GM12878 (cell line): ENCODE results near the gene RNF220.

Experiments used
- ESRRA ChIP-seq: IDR thresholded peaks from 2 replicates; pipeline ENCODE4 v1.6.1; 2012; ENCODE audit warnings: mild to moderate bottlenecking, low read length, improper control_type of control experiment
- ETV6 ChIP-seq, 2 experiments: fragments of 450-650 bp in 1 of 2; IDR thresholded peaks in 1 of 2; conservative IDR thresholded peaks in 1 of 2; 2 replicates each; pipeline ENCODE4 v1.6.1; 2014; ENCODE audit warnings: antibody characterized with exemption in 1 of 2, borderline replicate concordance in 1 of 2, low read depth in 1 of 2, mild to moderate bottlenecking in 1 of 2, moderate library complexity in 1 of 2
- JUND ChIP-seq: IDR thresholded peaks from 2 replicates; pipeline ENCODE4 v1.6.1; 2012; ENCODE audit warnings: low read depth, mild to moderate bottlenecking, low read length, improper control_type of control experiment, moderate library complexity
- MTA2 ChIP-seq: fragments of 450-650 bp; IDR thresholded peaks from 2 replicates; pipeline ENCODE4 v1.6.1; 2016; ENCODE audit warnings: low read depth, mild to moderate bottlenecking, moderate library complexity
- POLR2AphosphoS5 ChIP-seq: IDR thresholded peaks from 2 replicates; pipeline ENCODE4 v1.6.1; 2011; ENCODE audit warnings: mild to moderate bottlenecking, low read length, inconsistent platforms
- SMC3 ChIP-seq: IDR thresholded peaks from 2 replicates; pipeline ENCODE4 v1.6.1; 2011; ENCODE audit warnings: low read length, improper control_type of control experiment, borderline replicate concordance
- TAF1 ChIP-seq: IDR thresholded peaks from 2 replicates; pipeline ENCODE4 v1.6.1; 2011; ENCODE audit warnings: mild to moderate bottlenecking, low read depth, low read length, borderline replicate concordance
- YBX1 ChIP-seq: fragments of 450-650 bp; IDR thresholded peaks from 2 replicates; pipeline ENCODE4 v1.6.1; 2016; ENCODE audit warnings: antibody characterized with exemption
- ZNF622 ChIP-seq: fragments of 450-650 bp; IDR thresholded peaks from 2 replicates; pipeline ENCODE4 v1.6.1; 2017; ENCODE audit warnings: mild to moderate bottlenecking, inconsistent platforms
- TF ChIP-seq, protein P1 (sequence below), 3 experiments: IDR thresholded peaks in 2 of 3; conservative IDR thresholded peaks in 1 of 3; 2 replicates each; pipeline ENCODE4 v1.5.1; 2011; ENCODE audit warnings: low read depth in 3 of 3, low read length in 3 of 3, mild to moderate bottlenecking in 3 of 3, control low read depth in 2 of 3, moderate library complexity in 2 of 3, inconsistent platforms in 1 of 3, mixed read lengths in 1 of 3; ENCODE audit not compliant: control insufficient read depth in 2 of 3, insufficient read depth in 1 of 3; ENCODE audit errors: extremely low read depth in 1 of 3
- TF ChIP-seq, protein P2 (sequence below): fragments of 450-650 bp; IDR thresholded peaks from 2 replicates; pipeline ENCODE4 v1.6.1; 2018; ENCODE audit warnings: borderline replicate concordance, mild to moderate bottlenecking; ENCODE audit not compliant: partially characterized antibody
- TF ChIP-seq, protein P3 (sequence below): fragments of 450-650 bp; IDR thresholded peaks from 2 replicates; pipeline ENCODE4 v1.6.1; 2017; ENCODE audit warnings: low read depth, mild to moderate bottlenecking, moderate library complexity
- TF ChIP-seq, protein P4 (sequence below): IDR thresholded peaks from 2 replicates; pipeline ENCODE4 v1.6.1; 2012; ENCODE audit warnings: low read depth, low read length, improper control_type of control experiment
- TF ChIP-seq, protein P5 (sequence below): IDR thresholded peaks from 2 replicates; pipeline ENCODE4 v1.6.1; 2012; ENCODE audit warnings: mild to moderate bottlenecking, low read depth, low read length

DNA sequence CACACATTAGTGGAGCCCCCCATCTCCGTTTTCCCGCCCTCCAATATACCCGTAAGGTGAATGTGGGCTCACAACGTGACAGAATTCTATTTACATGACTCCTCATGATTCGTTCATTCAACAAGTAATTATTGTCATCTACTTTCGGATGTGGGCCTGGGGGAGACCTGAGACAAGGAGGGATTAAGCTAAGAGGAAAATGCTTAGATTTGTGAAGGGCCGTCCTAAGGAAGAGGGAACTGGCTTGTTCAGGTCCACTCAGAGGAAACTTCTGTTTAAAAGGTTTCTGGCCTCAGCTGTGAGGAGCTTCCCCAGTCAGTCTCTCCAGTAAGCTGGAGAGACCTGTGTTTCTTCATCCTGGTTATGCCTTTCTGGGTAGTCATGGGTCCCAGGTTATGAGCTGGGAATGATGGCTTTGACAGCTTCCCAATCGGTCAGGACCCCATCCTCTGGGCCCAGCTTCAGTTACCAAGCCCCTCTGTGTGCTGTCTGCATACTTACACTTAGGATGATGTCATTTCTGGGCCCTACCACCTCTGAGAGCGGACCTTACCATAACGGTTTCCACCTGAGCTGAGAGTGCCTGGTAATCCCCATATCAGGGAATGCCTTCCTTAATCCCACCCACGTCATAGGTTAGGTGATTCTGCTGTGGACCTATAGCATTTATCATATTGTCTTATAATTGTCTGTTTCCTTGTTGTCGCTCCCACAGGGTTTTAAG lies 49.3 kb upstream of the RNF220 start:
- TF ChIP-seq, protein P1, sequence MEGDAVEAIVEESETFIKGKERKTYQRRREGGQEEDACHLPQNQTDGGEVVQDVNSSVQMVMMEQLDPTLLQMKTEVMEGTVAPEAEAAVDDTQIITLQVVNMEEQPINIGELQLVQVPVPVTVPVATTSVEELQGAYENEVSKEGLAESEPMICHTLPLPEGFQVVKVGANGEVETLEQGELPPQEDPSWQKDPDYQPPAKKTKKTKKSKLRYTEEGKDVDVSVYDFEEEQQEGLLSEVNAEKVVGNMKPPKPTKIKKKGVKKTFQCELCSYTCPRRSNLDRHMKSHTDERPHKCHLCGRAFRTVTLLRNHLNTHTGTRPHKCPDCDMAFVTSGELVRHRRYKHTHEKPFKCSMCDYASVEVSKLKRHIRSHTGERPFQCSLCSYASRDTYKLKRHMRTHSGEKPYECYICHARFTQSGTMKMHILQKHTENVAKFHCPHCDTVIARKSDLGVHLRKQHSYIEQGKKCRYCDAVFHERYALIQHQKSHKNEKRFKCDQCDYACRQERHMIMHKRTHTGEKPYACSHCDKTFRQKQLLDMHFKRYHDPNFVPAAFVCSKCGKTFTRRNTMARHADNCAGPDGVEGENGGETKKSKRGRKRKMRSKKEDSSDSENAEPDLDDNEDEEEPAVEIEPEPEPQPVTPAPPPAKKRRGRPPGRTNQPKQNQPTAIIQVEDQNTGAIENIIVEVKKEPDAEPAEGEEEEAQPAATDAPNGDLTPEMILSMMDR (IDR thresholded peaks at IDR 0.05 in 2 of 3, conservative IDR thresholded peaks at IDR 0.05 in 1 of 3; ENCODE audit: control insufficient read depth in 2 of 3, extremely low read depth in 1 of 3, insufficient read depth in 1 of 3, low read depth in 3 of 3, low read length in 3 of 3), result no peak
- TF ChIP-seq TAF1 (no peak), YBX1 (no peak), JUND (no peak), SMC3 (no peak), ZNF622 (no peak), MTA2 (no peak), ETV6 (conservative IDR thresholded peaks at IDR 0.05 in 1 of 2, IDR thresholded peaks at IDR 0.05 in 1 of 2; ENCODE audit: borderline replicate concordance in 1 of 2, low read depth in 1 of 2) (no peak), POLR2AphosphoS5 (no peak), ESRRA (no peak)
- TF ChIP-seq, protein P2, sequence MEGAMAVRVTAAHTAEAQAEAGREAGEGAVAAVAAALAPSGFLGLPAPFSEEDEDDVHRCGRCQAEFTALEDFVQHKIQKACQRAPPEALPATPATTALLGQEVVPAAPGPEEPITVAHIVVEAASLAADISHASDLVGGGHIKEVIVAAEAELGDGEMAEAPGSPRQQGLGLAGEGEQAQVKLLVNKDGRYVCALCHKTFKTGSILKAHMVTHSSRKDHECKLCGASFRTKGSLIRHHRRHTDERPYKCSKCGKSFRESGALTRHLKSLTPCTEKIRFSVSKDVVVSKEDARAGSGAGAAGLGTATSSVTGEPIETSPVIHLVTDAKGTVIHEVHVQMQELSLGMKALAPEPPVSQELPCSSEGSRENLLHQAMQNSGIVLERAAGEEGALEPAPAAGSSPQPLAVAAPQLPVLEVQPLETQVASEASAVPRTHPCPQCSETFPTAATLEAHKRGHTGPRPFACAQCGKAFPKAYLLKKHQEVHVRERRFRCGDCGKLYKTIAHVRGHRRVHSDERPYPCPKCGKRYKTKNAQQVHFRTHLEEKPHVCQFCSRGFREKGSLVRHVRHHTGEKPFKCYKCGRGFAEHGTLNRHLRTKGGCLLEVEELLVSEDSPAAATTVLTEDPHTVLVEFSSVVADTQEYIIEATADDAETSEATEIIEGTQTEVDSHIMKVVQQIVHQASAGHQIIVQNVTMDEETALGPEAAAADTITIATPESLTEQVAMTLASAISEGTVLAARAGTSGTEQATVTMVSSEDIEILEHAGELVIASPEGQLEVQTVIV, result no peak
- TF ChIP-seq, protein P3, sequence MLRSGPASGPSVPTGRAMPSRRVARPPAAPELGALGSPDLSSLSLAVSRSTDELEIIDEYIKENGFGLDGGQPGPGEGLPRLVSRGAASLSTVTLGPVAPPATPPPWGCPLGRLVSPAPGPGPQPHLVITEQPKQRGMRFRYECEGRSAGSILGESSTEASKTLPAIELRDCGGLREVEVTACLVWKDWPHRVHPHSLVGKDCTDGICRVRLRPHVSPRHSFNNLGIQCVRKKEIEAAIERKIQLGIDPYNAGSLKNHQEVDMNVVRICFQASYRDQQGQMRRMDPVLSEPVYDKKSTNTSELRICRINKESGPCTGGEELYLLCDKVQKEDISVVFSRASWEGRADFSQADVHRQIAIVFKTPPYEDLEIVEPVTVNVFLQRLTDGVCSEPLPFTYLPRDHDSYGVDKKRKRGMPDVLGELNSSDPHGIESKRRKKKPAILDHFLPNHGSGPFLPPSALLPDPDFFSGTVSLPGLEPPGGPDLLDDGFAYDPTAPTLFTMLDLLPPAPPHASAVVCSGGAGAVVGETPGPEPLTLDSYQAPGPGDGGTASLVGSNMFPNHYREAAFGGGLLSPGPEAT, result no peak
- TF ChIP-seq, protein P4, sequence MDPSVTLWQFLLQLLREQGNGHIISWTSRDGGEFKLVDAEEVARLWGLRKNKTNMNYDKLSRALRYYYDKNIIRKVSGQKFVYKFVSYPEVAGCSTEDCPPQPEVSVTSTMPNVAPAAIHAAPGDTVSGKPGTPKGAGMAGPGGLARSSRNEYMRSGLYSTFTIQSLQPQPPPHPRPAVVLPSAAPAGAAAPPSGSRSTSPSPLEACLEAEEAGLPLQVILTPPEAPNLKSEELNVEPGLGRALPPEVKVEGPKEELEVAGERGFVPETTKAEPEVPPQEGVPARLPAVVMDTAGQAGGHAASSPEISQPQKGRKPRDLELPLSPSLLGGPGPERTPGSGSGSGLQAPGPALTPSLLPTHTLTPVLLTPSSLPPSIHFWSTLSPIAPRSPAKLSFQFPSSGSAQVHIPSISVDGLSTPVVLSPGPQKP, result no peak
- TF ChIP-seq, protein P5, sequence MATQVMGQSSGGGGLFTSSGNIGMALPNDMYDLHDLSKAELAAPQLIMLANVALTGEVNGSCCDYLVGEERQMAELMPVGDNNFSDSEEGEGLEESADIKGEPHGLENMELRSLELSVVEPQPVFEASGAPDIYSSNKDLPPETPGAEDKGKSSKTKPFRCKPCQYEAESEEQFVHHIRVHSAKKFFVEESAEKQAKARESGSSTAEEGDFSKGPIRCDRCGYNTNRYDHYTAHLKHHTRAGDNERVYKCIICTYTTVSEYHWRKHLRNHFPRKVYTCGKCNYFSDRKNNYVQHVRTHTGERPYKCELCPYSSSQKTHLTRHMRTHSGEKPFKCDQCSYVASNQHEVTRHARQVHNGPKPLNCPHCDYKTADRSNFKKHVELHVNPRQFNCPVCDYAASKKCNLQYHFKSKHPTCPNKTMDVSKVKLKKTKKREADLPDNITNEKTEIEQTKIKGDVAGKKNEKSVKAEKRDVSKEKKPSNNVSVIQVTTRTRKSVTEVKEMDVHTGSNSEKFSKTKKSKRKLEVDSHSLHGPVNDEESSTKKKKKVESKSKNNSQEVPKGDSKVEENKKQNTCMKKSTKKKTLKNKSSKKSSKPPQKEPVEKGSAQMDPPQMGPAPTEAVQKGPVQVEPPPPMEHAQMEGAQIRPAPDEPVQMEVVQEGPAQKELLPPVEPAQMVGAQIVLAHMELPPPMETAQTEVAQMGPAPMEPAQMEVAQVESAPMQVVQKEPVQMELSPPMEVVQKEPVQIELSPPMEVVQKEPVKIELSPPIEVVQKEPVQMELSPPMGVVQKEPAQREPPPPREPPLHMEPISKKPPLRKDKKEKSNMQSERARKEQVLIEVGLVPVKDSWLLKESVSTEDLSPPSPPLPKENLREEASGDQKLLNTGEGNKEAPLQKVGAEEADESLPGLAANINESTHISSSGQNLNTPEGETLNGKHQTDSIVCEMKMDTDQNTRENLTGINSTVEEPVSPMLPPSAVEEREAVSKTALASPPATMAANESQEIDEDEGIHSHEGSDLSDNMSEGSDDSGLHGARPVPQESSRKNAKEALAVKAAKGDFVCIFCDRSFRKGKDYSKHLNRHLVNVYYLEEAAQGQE, result no peak
